DMS114 treated with DMSO at 0.1 percent for 48 hours (cell line): ENCODE results near the gene PRKAA1.
"Not testable (repeated sequence)": the region's sequence is repeated elsewhere in the genome, so short reads cannot be mapped to it uniquely, and the experiment has no call there.

Experiments used
- DNase-seq: peaks from one replicate; lab custom pipeline; 2025; ENCODE audit not compliant: unreplicated experiment; lab: John Stamatoyannopoulos, UW

Gene PRKAA1

GRCh38 chr5:40734986-40735385, 63.2 kb downstream of the PRKAA1 start:
- no peak for DNase-seq

- no peak for DNase-seq
Observed at GRCh38 chr5:40733879-40734563, 64.2 kb downstream of the PRKAA1 start.

GRCh38 chr5:40733434-40733833, 64.7 kb downstream of the PRKAA1 start:
- no peak for DNase-seq

- DNase-seq, result not testable (repeated sequence)
Observed at GRCh38 chr5:40722497-40722911, 75.7 kb downstream of the PRKAA1 start.

- no peak for DNase-seq
Observed at GRCh38 chr5:40720069-40720468, 78.1 kb downstream of the PRKAA1 start.

- no peak for DNase-seq
Observed at GRCh38 chr5:40717281-40717680, 80.9 kb downstream of the PRKAA1 start.

GRCh38 chr5:40716590-40716989, 81.6 kb downstream of the PRKAA1 start:
- no peak for DNase-seq

GRCh38 chr5:40716000-40716399, 82.2 kb downstream of the PRKAA1 start:
- DNase-seq, result no peak

GRCh38 chr5:40714001-40714400, 84.2 kb downstream of the PRKAA1 start:
- DNase-seq, result no peak

GRCh38 chr5:40710575-40710974, 87.6 kb downstream of the PRKAA1 start:
- DNase-seq, result not testable (repeated sequence)
